ENCODE measurements around the gene GNAS-AS1.

DNA sequence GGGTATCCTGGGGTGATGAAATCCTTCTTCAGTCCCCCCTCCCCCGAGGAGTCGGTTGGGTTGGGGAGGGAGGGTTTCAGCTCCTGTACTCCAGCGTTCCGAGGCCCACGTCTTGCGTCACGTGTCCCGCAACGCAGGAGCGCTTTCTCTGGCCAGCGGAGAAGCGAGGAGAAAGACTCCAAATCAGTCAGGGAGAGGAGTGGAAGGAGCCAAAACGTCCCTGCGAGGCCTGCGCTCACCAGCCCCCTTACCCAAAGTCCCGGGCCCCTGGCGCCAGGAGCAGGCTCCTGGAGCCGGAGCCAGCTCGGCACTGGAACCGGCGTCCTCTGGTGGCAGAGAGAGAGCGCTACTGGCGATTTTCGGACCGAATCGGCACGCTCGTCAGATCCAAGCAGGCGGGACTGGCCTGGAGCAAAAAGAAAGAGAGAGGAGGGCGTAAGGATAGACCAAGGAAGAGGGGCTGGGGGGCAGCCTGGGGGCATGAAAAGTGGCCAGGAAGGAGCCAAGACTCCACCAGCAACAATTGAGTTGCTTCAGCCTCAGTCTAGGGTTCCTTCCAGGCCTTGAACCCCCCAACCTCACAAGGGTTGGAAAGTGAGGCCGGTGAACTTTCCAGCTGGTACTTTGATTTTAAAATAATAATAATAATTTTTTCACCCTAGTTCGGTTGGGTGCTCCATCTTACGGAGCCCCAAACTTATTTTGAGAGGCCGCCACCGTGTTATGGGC, 2.0 kb upstream of the GNAS-AS1 start, which contains the start of gene GNAS:
- TF ChIP-seq, protein P1, sequence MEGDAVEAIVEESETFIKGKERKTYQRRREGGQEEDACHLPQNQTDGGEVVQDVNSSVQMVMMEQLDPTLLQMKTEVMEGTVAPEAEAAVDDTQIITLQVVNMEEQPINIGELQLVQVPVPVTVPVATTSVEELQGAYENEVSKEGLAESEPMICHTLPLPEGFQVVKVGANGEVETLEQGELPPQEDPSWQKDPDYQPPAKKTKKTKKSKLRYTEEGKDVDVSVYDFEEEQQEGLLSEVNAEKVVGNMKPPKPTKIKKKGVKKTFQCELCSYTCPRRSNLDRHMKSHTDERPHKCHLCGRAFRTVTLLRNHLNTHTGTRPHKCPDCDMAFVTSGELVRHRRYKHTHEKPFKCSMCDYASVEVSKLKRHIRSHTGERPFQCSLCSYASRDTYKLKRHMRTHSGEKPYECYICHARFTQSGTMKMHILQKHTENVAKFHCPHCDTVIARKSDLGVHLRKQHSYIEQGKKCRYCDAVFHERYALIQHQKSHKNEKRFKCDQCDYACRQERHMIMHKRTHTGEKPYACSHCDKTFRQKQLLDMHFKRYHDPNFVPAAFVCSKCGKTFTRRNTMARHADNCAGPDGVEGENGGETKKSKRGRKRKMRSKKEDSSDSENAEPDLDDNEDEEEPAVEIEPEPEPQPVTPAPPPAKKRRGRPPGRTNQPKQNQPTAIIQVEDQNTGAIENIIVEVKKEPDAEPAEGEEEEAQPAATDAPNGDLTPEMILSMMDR (IDR thresholded peaks at IDR 0.05): peak; percentile 91
- TF ChIP-seq ZFX (IDR thresholded peaks at IDR 0.05; ENCODE audit: borderline replicate concordance): no peak
